ENCODE data around the gene NLRP13. TPM values are rescaled to one million over a fixed set of nuclear protein-coding genes. Genes with fewer than 3 reads are reported as not detected.
"Not testable (repeated sequence)": the region's sequence is repeated elsewhere in the genome, so short reads cannot be mapped to it uniquely, and the experiment has no call there.

The NLRP13 gene
- total RNA-seq, 1 donor from 2014 or later, result not detected

DNA sequence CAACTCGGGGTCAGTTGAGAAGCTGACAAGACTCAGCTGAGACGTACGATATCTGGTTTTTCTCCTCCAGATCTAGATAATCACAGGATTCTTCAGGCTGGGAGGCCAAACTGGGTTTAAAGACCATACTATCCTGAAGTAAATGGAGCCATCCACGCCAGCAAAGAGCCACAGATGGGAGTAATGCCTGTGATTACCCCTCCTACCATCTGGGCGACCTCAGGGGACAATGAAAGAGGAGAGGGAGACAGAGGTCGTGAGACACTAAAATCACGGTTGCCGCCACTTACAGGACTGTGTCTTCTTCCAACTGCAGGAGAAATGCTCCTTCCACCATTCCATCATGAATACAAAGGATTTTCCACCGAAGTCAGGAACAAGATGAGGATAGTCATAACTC, 3.1 kb upstream of the NLRP13 start:
- H3K36me3 ChIP-seq (ENCODE audit: control insufficient read depth, insufficient read depth, low read length), result no peaks in the 10 kb centered on the region
- DNase-seq (ENCODE audit: low read depth), result no peak
- TF ChIP-seq, protein P1, sequence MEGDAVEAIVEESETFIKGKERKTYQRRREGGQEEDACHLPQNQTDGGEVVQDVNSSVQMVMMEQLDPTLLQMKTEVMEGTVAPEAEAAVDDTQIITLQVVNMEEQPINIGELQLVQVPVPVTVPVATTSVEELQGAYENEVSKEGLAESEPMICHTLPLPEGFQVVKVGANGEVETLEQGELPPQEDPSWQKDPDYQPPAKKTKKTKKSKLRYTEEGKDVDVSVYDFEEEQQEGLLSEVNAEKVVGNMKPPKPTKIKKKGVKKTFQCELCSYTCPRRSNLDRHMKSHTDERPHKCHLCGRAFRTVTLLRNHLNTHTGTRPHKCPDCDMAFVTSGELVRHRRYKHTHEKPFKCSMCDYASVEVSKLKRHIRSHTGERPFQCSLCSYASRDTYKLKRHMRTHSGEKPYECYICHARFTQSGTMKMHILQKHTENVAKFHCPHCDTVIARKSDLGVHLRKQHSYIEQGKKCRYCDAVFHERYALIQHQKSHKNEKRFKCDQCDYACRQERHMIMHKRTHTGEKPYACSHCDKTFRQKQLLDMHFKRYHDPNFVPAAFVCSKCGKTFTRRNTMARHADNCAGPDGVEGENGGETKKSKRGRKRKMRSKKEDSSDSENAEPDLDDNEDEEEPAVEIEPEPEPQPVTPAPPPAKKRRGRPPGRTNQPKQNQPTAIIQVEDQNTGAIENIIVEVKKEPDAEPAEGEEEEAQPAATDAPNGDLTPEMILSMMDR (IDR thresholded peaks at IDR 0.05; ENCODE audit: insufficient read depth, low read length, poor library complexity, severe bottlenecking), result no peak
- no peak overlapping the region for H3K4me3 ChIP-seq (ENCODE audit: low read depth, low read length)
- no peaks in the 10 kb centered on the region for H3K27me3 ChIP-seq (ENCODE audit: control insufficient read depth, insufficient read depth, low read length)

DNA sequence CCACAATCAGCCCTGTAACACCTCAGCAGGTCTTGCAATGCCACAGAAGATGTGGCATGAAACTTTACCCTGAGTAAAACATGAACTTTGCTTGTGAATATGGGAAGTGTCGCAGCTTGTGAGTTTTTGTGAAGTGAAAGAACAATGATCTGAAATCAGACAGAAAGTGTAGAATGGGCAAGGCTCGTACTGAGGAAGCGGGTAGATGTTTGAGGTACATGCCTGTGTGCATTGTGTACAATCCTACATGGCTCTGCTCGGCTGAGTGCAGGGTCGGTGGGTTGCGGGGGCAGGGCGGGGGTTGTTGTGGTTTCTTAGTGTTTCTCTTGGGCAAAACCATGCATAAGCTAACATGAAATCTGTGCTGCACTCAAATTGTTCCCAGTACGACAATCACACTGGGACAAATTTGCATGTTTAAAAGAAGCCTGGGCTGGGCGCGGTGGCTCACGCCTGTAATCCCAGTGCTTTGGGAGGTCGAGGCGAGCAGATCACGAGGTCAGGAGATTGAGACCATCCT, 1.1 kb downstream of the NLRP13 start:
- no peaks in the 10 kb centered on the region for H3K36me3 ChIP-seq (ENCODE audit: control insufficient read depth, insufficient read depth, low read length)
- no peak for DNase-seq (ENCODE audit: low read depth)
- TF ChIP-seq, protein P1 (IDR thresholded peaks at IDR 0.05; ENCODE audit: insufficient read depth, low read length, poor library complexity, severe bottlenecking), result no peak
- no peaks in the 10 kb centered on the region for H3K27me3 ChIP-seq (ENCODE audit: control insufficient read depth, insufficient read depth, low read length)
- no peak overlapping the region for H3K4me3 ChIP-seq (ENCODE audit: low read depth, low read length)

DNA sequence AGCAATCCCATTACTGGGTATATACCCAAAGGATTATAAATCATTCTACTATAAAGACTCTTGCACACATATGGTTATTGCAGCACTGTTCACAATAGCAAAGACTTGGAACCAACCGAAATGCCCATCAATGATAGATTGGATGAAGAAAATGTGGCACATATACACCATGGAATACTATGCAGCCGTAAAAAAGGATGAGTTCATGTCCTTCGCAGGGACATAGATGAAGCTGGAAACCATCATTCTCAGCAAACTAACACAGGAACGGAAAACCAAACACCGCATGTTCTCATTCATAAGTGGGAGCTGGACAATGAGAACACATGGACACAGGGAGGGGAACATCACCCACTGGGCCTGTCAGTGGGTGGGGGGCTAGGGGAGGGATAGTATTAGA, 2.9 kb downstream of the NLRP13 start:
- H3K27me3 ChIP-seq (ENCODE audit: control insufficient read depth, insufficient read depth, low read length); H3K36me3 ChIP-seq (ENCODE audit: control insufficient read depth, insufficient read depth, low read length); DNase-seq (ENCODE audit: low read depth); H3K4me3 ChIP-seq (ENCODE audit: low read depth, low read length): not testable (repeated sequence)

DNA sequence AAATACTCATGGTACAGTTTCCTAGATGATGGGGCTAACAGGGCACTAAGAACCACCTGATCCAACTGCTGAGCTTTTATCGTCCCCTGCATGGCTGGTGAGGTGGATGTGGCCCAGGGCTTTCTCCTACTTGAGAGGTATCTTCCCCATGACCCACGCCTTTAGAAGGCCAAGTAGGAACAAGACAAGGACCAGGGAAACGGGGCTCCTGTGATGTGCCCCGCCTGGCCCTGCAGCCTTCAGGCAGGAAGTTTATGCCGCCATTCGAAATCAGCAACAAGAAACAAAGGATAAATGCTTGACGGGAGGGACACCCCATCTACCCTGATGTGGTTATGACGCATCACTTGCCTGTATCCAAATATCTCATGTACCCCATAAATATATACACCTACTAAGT, 4.1 kb downstream of the NLRP13 start:
- no peaks in the 10 kb centered on the region for H3K27me3 ChIP-seq (ENCODE audit: control insufficient read depth, insufficient read depth, low read length)
- H3K36me3 ChIP-seq (ENCODE audit: control insufficient read depth, insufficient read depth, low read length), result no peaks in the 10 kb centered on the region
- no peak overlapping the region for H3K4me3 ChIP-seq (ENCODE audit: low read depth, low read length)
- TF ChIP-seq, protein P1 (IDR thresholded peaks at IDR 0.05; ENCODE audit: insufficient read depth, low read length, poor library complexity, severe bottlenecking), result no peak
- no peak for DNase-seq (ENCODE audit: low read depth)

DNA sequence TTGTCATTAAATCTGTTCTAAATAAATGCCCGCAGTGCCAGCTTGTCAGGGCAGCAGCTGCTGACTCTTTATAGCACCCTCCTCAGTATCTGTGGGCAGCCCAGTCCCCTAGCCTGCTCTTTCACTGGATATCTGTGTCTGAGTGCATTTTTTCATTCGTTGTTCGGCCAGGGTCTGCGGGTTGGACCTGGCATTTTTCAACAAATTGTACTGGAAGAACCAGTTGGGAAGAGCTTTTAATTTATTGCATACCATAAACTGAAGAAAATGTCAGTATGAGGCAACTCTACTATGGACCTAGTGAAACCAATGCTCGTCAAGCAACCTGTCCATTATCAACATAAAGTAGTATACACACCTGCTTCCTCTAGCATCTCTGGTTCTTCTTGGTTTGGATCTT, 8.6 kb downstream of the NLRP13 start:
- TF ChIP-seq, protein P1 (IDR thresholded peaks at IDR 0.05; ENCODE audit: insufficient read depth, low read length, poor library complexity, severe bottlenecking), result no peak
- Histone ChIP-seq H3K36me3 (ENCODE audit: control insufficient read depth, insufficient read depth, low read length) (no peaks in the 10 kb centered on the region), H3K4me3 (ENCODE audit: low read depth, low read length) (no peak overlapping the region), H3K27me3 (ENCODE audit: control insufficient read depth, insufficient read depth, low read length) (no peaks in the 10 kb centered on the region)
- no peak for DNase-seq (ENCODE audit: low read depth)

DNA sequence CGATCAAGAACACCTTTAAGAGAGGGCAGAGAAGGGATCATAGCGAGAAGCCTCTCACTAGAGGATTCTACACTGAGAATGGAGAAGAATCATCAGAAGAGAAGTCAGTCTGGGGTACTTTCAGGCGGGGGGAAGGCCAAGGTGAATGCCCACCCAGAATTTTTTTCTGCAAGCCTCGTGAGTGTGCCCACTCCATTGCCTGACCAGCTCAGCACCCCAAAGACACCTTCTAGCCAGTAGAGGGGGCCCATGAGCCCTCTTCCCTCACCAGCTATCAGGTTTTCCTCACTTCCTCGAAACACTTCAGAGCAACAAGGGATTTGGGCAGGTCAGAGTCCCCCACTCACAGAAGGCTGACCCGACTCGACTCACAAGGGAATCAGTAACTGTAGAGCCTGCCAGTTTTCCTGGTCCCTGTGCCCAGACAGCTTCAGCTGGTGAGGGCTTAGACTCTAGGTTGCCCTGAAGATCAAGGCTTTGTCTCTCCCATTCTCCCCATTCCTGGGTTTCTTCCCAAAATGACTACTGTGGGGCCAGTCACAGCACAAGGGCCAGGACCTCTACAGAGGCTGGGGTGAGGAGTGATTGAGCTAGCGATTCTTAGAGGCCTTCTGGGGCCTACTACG, 18.4 kb downstream of the NLRP13 start:
- Histone ChIP-seq H3K36me3 (ENCODE audit: control insufficient read depth, insufficient read depth, low read length) (no peaks in the 10 kb centered on the region), H3K4me3 (ENCODE audit: low read depth, low read length) (no peak overlapping the region), H3K27me3 (ENCODE audit: control insufficient read depth, insufficient read depth, low read length) (no peaks in the 10 kb centered on the region)
- DNase-seq (ENCODE audit: low read depth), result no peak
- TF ChIP-seq, protein P1 (IDR thresholded peaks at IDR 0.05; ENCODE audit: insufficient read depth, low read length, poor library complexity, severe bottlenecking), result no peak

All from kidney epithelial cell (primary cell).